OCI-LY7 (cell line): ENCODE results near the gene IPP. TPM values are rescaled to one million over a fixed set of nuclear protein-coding genes. Genes with fewer than 3 reads are reported as not detected.

Experiments used
- BruUV-seq: library from RNA; stranded (reverse); fragments of 400-500 nt; replicated peaks from 2 replicates; lab custom pipeline; 2021; lab: Mats Ljungman, UMichigan
- CTCF ChIA-PET: fragments of 300-600 bp; sonication (Branson Sonifier 250); formaldehyde crosslinking; loops from one replicate; lab custom pipeline; 2022; ENCODE audit warnings: antibody characterized with exemption; ENCODE audit not compliant: unreplicated experiment; lab: Charles Lee
- POLR2A ChIA-PET: fragments of 300-600 bp; sonication (Branson Sonifier 250); formaldehyde crosslinking; loops from one replicate; lab custom pipeline; 2022; ENCODE audit warnings: antibody characterized with exemption; lab: Charles Lee
- DNase-seq: peaks from one replicate; pipeline ENCODE4 v3.0.0-alpha.2; 2015; ENCODE audit warnings: low spot score
- H2AFZ ChIP-seq: fragments of 200-600 bp; sonication (generic), shearing (Covaris generic); 2 replicates; pipeline ENCODE4 v1.6.1; 2014; ENCODE audit warnings: mild to moderate bottlenecking, antibody characterized with exemption, low read length, moderate library complexity
- H3K27ac ChIP-seq: fragments of 200-600 bp; sonication (generic); 2 replicates; pipeline ENCODE4 v1.5.1; 2014; ENCODE audit warnings: mixed run types, low read depth, mild to moderate bottlenecking, moderate library complexity, low read length, inconsistent platforms; ENCODE audit not compliant: poor library complexity, severe bottlenecking
- H3K36me3 ChIP-seq: fragments of 200-600 bp; sonication (generic); 2 replicates; pipeline ENCODE4 v1.6.1; 2014; ENCODE audit warnings: mild to moderate bottlenecking, antibody characterized with exemption, low read length, moderate library complexity, mixed read lengths; ENCODE audit not compliant: insufficient read depth
- H3K4me1 ChIP-seq: fragments of 200-600 bp; sonication (generic); 2 replicates; pipeline ENCODE4 v1.5.1; 2014; ENCODE audit warnings: mild to moderate bottlenecking, low read length; ENCODE audit not compliant: insufficient read depth, poor library complexity, severe bottlenecking
- H3K4me2 ChIP-seq: fragments of 200-600 bp; sonication (generic); 2 replicates; pipeline ENCODE4 v1.6.1; 2014; ENCODE audit warnings: mild to moderate bottlenecking, low read length
- H3K4me3 ChIP-seq: fragments of 200-600 bp; sonication (generic); 2 replicates; pipeline ENCODE4 v1.5.1; 2014; ENCODE audit warnings: mild to moderate bottlenecking, low read depth, low read length; ENCODE audit not compliant: poor library complexity, severe bottlenecking
- H3K79me2 ChIP-seq: fragments of 200-600 bp; sonication (generic); 2 replicates; pipeline ENCODE4 v1.6.1; 2016; ENCODE audit warnings: low read depth, mild to moderate bottlenecking, low read length, moderate library complexity, mixed read lengths; ENCODE audit not compliant: insufficient read depth
- H3K9me2 ChIP-seq: fragments of 200-600 bp; sonication (generic); 2 replicates; pipeline ENCODE4 v1.6.1; 2016; ENCODE audit warnings: mild to moderate bottlenecking, low read length, mixed read lengths; ENCODE audit not compliant: insufficient read depth
- H3K9me3 ChIP-seq: fragments of 200-600 bp; sonication (generic); 2 replicates; pipeline ENCODE4 v1.6.1; 2014; ENCODE audit warnings: mild to moderate bottlenecking, mixed run types, low read length, mixed read lengths
- H4K20me1 ChIP-seq: fragments of 200-600 bp; sonication (generic); 2 replicates; pipeline ENCODE4 v1.6.1; 2014; ENCODE audit warnings: mild to moderate bottlenecking, antibody characterized with exemption, low read length, moderate library complexity, mixed read lengths; ENCODE audit not compliant: insufficient read depth
- CTCF ChIP-seq: fragments of 200-600 bp; sonication (generic); conservative IDR thresholded peaks from 2 replicates; pipeline ENCODE4 v1.5.1; 2014; ENCODE audit warnings: mild to moderate bottlenecking, antibody characterized with exemption, low read length, moderate library complexity, mixed read lengths
- EZH2phosphoT487 ChIP-seq: fragments of 200-600 bp; sonication (generic); IDR thresholded peaks from 2 replicates; pipeline ENCODE4 v1.6.1; 2018; ENCODE audit warnings: low read depth, borderline replicate concordance, mild to moderate bottlenecking, mixed run types, antibody characterized with exemption, low read length, moderate library complexity, mixed read lengths
- intact Hi-C: fragments of 100-400 bp; cut with micrococcal nuclease; formaldehyde crosslinking; loops from one replicate; pipeline ENCODE4 v1.10.0; 2022; ENCODE audit not compliant: unreplicated experiment
- total RNA-seq, 2 experiments: library from RNA; depleted of rRNA in 1 of 2; stranded (reverse); fragments of >200 nt in 1 of 2; shearing (Covaris generic) in 1 of 2; gene quantifications; 2 replicates each; pipeline ENCODE4 v1.2.3, GENCODE V29; 2014 to 2022

The IPP gene
- total RNA-seq, 2 experiments from 2014 or later = 4.6 to 17.9 TPM

- Histone ChIP-seq H3K27ac (peak within 1 kb of the TSS; percentile 91), H3K79me2 (peaks cover 67% of the 10 kb centered on the region), H3K4me2 (peak within 1 kb of the TSS; percentile 96), H4K20me1 (peaks cover 12% of the 10 kb centered on the region; the same call in 1 of the 2 replicates), H3K9me2 (no peaks in the 10 kb centered on the region), H3K4me3 (peak within 1 kb of the TSS; percentile 94), H2AFZ (peak within 1 kb of the TSS; percentile 61), H3K36me3 (peaks cover 43% of the 10 kb centered on the region), H3K4me1 (peaks cover 21% of the 10 kb centered on the region), H3K9me3 (no peaks in the 10 kb centered on the region)
- ChIA-PET POLR2A (interaction anchor here (0.5 to 2.6 kb wide), 13 partner anchors 11 to 409 kb away, joined by 3 to 13 read pairs (median 4); partner anchors contain the start of genes MUTYH and TOE1), CTCF (interaction anchor here (1.5 kb wide), 1 partner anchor 176 kb away, joined by 4 read pairs; no protein-coding TSS in a partner anchor)
- no TSS peak for BruUV-seq
- DNase-seq = peak; percentile 93
- TF ChIP-seq EZH2phosphoT487 (no peak), CTCF (no peak)
- intact Hi-C loops = loop anchor here (1.0 to 10.0 kb wide), 6 partner anchors 62 to 559 kb away; partner anchors contain the start of genes IPP, MAST2, PIK3R3 and PRDX1
Measured at GRCh38 chr1:45687754-45688740, 62.4 kb downstream of the IPP start, which contains the start of gene TMEM69. Gene TMEM69, plus strand, starts transcription at chr1:45688181. Its CDS starts 2,888 bp downstream, at chr1:45691069.

GRCh38 chr1:45687014-45687753 is 63.3 kb downstream of the IPP start:
- H3K36me3 ChIP-seq = peaks cover 35% of the 10 kb centered on the region
- peak overlapping the region; percentile 94 for H3K4me3 ChIP-seq
- no peaks in the 10 kb centered on the region for H3K9me2 ChIP-seq
- peaks cover 75% of the 10 kb centered on the region for H3K79me2 ChIP-seq
- TSS peak; percentile 78 for BruUV-seq
- H3K9me3 ChIP-seq = no peaks in the 10 kb centered on the region
- H3K27ac ChIP-seq = peak overlapping the region; percentile 91
- ChIA-PET CTCF (interaction anchor here (1.5 kb wide), 1 partner anchor 176 kb away, joined by 4 read pairs; no protein-coding TSS in a partner anchor), POLR2A (interaction anchor here (0.5 to 2.6 kb wide), 4 partner anchors 17 to 410 kb away, joined by 3 to 13 read pairs (median 4); no protein-coding TSS in a partner anchor)
- intact Hi-C loops = loop anchor here (1.0 to 10.0 kb wide), 6 partner anchors 63 to 560 kb away; partner anchors contain the start of genes IPP, MAST2, PIK3R3 and PRDX1
- peak overlapping the region; percentile 96 for H3K4me2 ChIP-seq
- peak overlapping the region; percentile 61; the same call in 1 of the 2 replicates for H2AFZ ChIP-seq
- peak; percentile 100 for DNase-seq
- TF ChIP-seq CTCF (no peak), EZH2phosphoT487 (no peak)
- peaks cover 19% of the 10 kb centered on the region for H4K20me1 ChIP-seq
- H3K4me1 ChIP-seq = peaks cover 29% of the 10 kb centered on the region
